NCI-H774 (cell line): ENCODE measurements around the gene GRB7.
A peak's percentile ranks its signal among the peaks of the same experiment; 100 is the strongest.
"Not testable (repeated sequence)": the region's sequence is repeated elsewhere in the genome, so short reads cannot be mapped to it uniquely, and the experiment has no call there.

Source experiments
- DNase-seq: peaks from one replicate; lab custom pipeline; 2025; lab: John Stamatoyannopoulos, UW

Gene GRB7

DNA sequence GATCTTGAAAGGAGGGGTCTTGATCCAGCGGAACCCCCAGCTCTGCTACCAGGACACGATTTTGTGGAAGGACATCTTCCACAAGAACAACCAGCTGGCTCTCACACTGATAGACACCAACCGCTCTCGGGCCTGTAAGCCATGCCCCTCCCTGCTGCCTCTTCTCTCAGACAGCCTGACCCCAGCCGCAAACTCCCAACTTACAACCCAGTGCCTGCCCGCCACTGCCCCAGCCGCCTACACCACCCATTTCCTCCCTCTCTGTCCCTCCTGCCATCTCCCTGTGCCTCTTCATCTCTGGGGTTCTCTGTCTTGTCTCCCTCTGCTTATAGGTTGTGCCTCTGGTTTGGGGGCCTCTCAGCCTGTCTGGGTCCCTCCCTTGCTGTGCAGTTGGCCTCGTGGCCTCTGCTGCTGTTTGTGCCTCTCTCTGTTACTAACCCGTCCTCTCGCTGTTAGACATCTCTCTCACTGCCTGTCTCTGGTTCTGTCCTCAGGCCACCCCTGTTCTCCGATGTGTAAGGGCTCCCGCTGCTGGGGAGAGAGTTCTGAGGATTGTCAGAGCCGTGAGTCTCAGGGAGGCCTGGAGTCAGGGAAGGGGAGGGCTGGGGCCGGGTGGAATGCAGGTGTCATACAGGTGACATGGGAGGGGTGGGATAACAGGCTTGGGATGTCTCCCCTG, 28.3 kb upstream of the GRB7 start:
- no peak for DNase-seq

DNA sequence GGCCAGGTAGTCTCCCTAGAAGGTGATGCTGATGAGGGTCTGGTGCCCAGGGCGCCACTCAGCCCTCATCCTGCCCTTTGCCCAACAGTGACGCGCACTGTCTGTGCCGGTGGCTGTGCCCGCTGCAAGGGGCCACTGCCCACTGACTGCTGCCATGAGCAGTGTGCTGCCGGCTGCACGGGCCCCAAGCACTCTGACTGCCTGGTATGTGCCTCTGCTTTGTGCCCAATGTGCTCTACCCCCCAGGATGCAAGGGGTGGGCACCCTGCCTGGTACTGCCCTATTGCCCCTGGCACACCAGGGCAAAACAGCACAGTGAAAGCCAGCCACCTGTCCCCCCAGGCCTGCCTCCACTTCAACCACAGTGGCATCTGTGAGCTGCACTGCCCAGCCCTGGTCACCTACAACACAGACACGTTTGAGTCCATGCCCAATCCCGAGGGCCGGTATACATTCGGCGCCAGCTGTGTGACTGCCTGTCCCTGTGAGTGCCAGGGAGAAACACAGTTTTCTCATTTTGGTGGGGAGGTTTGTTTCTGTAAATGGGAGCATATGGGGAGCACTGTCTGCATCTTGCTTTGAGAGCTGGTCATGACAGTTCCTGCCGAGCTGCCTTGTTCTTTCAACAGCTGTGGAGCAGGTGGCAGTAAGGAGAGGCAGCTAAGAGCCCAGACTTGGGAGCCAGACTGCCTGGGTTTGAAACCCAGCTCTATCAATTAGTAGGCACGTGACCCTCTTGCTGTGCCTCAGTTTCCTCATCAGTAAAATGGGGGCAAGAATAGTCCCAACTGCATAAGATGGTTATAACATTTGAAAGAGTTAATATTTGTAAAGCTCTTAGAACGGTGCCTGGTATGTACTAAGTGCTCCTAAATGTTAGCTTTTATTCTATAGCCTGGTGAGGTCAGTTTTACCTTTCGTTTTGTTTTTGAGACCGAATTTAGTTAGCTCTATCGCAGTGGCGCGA, 27.5 kb upstream of the GRB7 start:
- DNase-seq: no peak

DNA sequence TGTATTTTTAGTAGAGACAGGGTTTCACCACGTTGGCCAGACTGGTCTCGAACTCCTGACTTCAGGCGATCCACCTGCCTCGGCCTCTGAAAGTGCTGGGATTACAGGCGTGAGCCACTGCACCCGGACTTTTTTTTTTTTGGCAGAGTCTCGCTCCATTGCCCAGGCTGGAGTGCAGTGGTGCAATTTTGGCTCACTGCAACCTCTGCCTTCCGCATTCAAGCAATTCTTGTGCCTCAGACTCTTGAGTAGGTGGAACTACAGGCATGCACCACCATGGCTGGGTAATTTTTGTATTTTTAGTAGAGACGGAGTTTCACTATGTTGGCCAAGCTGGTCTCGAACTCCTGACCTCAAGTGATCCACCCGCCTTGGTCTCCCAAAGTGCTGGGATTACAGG, 26.7 kb upstream of the GRB7 start:
- DNase-seq: not testable (repeated sequence)

DNA sequence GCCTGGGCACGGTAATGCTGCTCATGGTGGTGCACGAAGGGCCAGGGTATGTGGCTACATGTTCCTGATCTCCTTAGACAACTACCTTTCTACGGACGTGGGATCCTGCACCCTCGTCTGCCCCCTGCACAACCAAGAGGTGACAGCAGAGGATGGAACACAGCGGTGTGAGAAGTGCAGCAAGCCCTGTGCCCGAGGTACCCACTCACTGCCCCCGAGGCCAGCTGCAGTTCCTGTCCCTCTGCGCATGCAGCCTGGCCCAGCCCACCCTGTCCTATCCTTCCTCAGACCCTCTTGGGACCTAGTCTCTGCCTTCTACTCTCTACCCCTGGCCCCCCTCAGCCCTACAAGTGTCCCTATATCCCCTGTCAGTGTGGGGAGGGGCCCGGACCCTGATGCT, 25.9 kb upstream of the GRB7 start:
- no peak for DNase-seq

DNA sequence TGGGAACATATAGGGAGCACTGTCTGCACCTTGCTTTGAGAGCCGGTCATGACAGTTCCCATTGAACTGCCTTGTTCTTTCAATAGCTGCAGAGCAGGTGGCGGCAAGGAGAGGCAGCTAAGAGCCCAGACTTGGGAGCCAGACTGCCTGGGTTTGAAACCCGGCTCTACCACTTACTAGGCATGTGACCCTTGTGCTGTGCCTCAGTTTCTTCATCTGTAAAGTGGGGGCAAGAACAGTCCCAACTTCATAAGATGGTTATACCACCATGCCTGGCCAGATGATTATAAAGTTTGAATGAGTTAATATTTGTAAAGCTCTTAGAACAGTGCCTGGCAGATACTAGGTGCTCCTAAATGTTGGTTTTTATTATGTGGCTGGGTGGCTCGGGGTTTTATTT, 23.5 kb upstream of the GRB7 start:
- DNase-seq: no peak

DNA sequence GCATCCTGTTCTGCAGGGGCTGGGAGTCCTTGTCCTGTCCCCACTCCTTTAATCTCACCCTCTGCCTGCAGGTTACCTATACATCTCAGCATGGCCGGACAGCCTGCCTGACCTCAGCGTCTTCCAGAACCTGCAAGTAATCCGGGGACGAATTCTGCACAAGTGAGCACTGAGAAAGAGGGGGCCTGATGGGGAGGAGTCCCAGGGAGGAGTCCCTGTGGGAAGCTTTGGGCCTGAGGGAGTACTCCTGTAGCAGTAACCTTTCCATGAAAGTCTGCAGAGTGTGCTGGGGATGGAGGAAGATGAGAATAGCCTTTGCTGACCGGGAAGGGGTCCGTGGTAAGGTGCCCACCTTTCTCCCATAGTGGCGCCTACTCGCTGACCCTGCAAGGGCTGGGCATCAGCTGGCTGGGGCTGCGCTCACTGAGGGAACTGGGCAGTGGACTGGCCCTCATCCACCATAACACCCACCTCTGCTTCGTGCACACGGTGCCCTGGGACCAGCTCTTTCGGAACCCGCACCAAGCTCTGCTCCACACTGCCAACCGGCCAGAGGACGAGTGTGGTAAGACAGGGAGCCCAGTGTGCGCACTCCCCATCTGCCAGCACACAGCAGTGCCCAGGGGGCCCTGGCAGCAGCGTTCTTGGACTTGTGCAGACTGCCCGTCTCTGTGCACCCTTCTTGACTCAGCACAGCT, 22.2 kb upstream of the GRB7 start:
- DNase-seq: no peak

DNA sequence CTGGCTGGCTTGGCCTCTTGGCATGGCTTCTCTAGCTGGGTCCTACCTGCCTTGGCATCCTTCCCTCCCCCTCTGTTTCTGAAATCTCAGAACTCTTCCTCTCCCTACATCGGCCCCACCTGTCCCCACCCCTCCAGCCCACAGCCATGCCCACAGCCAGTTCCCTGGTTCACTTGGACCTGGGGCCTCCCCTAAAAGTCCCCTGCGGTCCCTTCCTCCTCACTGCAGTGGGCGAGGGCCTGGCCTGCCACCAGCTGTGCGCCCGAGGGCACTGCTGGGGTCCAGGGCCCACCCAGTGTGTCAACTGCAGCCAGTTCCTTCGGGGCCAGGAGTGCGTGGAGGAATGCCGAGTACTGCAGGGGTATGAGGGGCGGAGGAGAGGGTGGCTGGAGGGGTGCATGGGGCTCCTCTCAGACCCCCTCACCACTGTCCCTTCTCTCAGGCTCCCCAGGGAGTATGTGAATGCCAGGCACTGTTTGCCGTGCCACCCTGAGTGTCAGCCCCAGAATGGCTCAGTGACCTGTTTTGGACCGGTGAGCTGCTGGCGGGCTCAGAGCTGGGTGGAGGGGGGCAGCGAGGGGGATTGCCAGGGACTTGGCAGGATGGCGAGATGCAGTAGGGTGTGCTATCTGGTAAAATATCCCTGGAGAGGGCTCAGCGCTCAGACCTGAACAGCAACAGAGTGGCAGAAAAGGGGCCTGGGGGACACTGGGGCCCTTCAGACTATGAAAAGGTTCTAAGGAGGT, 21.5 kb upstream of the GRB7 start:
- DNase-seq: no peak

DNA sequence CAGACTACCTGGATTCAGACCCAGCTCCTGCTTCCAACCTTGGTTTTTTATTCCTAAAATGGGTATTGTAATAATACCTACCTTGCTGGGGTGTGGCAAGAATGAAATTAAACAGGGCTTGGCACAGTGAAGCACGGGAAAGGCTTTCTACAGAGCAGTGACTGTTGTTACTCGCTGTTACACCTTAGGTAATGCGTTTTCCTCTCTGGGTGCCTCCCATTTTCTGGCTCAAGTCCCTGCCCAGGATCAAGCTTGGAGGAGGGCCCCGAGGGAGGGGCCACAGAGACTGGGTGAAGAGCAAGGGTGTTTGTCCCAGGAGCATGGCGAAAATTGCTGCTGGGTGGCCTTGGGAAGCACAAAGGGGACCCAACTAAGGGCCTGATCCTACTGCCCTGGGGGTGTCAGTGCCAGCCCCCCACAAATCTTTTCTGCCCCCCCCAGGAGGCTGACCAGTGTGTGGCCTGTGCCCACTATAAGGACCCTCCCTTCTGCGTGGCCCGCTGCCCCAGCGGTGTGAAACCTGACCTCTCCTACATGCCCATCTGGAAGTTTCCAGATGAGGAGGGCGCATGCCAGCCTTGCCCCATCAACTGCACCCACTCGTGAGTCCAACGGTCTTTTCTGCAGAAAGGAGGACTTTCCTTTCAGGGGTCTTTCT, 20.7 kb upstream of the GRB7 start:
- DNase-seq: no peak

DNA sequence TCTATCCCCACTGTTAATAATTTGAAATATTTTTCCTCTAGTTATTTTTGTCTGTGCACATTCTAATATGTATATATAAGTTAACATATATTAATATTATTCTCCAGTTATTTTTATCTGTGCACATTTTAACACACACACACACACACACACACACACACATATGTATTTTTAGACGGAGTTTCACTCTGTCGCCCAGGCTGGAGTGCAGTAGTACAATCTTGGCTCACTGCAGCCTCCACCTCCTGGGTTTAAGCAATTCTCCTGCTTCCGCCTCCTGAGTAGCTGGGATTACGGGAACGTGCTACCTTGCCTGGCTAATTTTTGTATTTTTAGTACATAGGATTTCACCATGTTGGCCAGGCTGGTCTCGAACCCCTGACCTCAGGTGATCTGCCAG, 20.1 kb upstream of the GRB7 start:
- no peak for DNase-seq

DNA sequence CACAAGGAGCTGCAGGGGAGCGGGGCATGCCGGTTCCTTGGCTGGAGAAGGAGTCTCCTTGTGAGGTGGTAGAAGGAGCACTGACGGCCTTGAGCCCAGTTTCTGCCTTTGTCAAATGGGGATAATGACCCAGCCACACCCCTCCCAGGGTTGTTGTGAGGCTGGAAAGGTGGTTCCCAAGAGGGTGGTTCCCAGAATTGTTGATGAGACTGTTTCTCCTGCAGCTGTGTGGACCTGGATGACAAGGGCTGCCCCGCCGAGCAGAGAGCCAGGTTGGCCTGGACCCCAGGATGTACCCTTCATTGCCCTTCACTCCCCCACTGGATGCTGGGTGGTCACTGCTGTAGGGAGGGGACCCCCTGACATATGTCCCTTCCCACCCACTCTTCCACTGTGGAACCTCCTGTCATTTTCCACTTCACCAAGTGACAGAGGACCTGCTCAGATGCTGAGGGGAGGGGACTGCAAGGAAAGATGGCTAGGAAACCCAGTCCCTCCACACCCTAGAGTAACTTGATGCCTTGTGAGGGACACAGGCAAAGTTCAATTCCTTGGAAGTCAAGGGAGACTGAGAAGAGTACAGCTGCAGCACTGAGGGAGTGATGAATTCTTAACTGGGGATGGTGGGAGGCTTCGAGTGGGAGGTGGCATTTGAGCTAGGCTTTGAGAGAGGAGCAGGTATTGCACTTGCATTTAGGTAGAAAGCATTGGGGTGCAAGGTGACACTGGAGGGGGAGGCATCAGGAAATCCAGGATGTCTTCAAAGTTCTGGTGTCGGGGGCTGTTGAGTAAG, 18.0 kb upstream of the GRB7 start:
- no peak for DNase-seq

DNA sequence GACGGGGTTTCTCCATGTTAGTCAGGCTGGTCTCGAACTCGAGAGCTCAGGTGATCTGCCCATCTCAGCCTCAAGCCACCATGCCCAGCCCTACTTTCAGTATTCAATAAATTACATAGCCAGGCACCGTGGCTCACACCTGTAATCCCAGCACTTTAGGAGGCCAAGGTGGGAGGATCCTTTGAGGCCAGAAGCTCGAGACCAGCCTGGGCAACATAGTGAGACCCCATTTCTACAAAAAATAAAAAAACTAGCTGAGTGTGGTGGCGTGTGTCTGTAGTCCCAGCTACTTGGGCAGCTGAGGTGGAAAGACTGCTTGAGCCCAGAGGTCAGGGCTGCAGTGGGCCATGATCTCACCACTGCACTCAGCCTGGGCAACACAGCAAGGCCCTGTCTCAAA, 15.6 kb upstream of the GRB7 start:
- DNase-seq: no peak

DNA sequence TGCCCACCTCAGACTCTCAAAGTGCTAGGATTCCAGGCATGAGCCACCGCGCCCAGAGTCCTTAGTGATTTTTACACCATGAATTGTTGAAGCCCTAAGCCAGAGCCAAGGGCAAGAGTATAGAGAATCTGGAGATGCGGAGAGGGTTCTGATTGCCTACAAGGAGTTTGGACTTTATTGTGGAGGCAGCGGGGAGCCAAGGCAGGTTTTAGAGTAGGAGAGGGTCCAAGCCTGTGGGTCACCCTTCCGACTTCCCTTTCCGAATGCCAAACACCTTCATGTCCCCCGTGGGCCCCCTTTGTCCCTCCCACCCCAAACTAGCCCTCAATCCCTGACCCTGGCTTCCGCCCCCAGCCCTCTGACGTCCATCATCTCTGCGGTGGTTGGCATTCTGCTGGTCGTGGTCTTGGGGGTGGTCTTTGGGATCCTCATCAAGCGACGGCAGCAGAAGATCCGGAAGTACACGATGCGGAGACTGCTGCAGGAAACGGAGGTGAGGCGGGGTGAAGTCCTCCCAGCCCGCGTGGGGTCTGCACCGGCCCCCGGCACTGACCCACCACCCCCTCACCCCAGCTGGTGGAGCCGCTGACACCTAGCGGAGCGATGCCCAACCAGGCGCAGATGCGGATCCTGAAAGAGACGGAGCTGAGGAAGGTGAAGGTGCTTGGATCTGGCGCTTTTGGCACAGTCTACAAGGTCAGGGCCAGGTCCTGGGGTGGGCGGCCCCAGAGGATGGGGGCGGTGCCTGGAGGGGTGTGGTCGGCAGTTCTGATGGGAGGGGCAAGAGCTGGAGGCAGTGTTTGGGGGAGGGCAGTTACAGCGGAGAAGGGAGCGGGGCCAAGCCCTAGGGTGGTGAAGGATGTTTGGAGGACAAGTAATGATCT, 14.5 kb upstream of the GRB7 start:
- no peak for DNase-seq

DNA sequence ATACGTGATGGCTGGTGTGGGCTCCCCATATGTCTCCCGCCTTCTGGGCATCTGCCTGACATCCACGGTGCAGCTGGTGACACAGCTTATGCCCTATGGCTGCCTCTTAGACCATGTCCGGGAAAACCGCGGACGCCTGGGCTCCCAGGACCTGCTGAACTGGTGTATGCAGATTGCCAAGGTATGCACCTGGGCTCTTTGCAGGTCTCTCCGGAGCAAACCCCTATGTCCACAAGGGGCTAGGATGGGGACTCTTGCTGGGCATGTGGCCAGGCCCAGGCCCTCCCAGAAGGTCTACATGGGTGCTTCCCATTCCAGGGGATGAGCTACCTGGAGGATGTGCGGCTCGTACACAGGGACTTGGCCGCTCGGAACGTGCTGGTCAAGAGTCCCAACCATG, 13.0 kb upstream of the GRB7 start:
- DNase-seq: no peak

DNA sequence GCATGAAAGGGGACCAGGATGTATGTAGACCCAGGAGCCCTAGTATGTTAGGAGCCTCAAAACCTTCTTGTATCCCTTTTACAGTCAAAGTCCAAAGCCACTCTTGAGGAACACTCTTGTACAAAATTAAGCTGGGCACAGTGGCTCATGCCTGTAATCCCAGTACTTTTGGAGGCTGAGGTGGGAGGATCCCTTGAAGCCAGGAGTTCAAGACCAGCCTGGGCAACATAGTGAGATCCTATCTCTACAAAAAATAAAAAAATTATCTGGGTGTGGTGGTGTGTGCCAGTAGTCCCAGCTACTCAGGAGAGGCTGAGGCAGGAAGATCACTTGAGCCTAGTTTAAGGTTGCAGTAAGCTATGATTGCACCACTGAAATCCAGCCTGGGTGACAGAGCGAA, 11.8 kb upstream of the GRB7 start:
- DNase-seq: not testable (repeated sequence)

DNA sequence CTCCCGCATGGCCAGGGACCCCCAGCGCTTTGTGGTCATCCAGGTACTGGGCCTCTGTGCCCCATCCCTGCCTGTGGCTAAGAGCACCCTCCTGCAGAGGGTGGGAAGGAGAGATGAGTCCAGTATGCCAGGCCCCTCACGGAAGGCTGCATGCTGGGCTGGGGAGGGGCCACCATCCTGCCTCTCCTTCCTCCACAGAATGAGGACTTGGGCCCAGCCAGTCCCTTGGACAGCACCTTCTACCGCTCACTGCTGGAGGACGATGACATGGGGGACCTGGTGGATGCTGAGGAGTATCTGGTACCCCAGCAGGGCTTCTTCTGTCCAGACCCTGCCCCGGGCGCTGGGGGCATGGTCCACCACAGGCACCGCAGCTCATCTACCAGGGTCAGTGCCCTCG, 11.1 kb upstream of the GRB7 start:
- DNase-seq: no peak

DNA sequence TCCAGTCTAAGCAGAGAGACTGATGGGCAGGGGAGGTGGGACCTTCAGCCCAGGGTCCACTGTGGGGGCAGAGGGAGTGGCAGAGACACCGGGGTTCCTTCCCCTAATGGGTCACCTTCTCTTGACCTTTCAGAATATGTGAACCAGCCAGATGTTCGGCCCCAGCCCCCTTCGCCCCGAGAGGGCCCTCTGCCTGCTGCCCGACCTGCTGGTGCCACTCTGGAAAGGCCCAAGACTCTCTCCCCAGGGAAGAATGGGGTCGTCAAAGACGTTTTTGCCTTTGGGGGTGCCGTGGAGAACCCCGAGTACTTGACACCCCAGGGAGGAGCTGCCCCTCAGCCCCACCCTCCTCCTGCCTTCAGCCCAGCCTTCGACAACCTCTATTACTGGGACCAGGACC, 10.2 kb upstream of the GRB7 start:
- no peak for DNase-seq

DNA sequence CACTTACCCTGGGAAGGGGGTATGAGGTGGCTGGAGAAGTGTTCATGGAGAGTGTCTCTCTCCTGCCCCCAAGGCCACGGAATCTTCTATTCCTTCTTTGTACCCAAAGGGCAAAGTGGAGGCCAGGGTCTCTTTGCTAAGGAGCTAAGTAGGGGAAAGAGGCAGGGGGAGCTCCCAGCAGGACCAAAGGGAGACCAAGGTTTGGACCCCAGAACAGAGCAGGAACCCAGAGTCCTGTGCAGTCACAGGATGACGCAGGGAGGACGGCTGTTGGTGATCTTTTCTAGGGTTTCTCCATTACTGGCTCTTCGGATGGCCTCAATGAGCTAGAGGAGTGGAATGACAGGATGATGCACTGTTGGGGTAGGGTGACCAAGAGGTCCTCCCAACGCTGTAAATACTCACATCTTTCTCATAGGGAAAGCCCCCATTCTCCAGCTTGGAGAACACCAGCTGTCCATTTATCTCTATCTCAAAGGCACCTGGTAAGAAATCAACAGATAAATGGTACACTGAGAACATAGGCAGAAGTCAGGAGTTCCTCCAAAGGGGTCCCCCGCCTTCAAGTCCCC, 8.4 kb upstream of the GRB7 start:
- DNase-seq: no peak

DNA sequence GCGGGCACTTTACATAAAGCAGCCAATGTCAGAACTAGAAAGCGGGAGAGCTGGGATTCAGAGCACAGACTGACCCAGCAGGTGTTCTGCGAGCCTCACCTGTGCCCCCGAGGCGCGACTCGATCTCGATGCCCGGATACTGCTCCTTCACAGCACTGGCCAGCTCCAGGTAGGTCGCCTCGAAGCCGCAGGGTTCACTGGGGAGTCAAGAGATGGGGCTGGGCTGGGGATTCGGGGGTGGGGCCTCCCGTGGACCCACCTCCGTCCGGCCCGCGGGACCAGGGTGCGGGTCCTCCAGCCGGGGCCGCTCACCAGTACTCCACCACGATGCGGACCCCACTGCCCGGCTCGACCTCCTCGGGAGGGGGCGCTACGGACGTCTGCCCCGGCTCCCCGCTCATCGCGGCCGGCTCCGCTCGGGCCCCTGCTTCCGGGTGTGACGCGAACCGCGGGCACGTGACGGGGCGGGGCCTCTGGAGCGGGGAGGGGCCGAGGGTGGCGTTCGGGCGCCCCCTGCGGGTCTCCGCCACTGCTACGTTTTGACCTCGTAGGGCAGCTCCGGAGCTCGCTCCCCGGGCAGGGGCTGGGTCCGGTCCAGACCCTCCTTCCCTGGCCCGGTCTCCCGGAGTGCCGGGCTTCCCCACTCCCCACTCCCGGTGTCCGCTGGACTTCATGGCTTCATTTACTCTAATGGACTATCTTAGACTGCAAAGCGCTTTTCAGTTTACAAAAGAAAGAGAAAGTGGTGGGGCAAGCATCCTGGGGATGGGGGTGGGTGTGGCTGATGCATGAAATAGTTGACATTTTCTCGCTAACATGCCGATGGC, 7.4 kb upstream of the GRB7 start, which contains the start of gene MIEN1:
MIEN1 (minus strand) TSS at position 438 of the 827 bp plus-strand sequence; CDS start at position 401, 37 bp downstream.
- peak; percentile 91 for DNase-seq
